Measurements from ENCODE around the gene MYO3B. TPM values are rescaled to one million over a fixed set of nuclear protein-coding genes. Genes with fewer than 3 reads are reported as not detected.

Gene MYO3B
- total and polyA plus RNA-seq, 2 donors (not counting 1 experiment from before 2014, with no cell fraction given): not detected

DNA sequence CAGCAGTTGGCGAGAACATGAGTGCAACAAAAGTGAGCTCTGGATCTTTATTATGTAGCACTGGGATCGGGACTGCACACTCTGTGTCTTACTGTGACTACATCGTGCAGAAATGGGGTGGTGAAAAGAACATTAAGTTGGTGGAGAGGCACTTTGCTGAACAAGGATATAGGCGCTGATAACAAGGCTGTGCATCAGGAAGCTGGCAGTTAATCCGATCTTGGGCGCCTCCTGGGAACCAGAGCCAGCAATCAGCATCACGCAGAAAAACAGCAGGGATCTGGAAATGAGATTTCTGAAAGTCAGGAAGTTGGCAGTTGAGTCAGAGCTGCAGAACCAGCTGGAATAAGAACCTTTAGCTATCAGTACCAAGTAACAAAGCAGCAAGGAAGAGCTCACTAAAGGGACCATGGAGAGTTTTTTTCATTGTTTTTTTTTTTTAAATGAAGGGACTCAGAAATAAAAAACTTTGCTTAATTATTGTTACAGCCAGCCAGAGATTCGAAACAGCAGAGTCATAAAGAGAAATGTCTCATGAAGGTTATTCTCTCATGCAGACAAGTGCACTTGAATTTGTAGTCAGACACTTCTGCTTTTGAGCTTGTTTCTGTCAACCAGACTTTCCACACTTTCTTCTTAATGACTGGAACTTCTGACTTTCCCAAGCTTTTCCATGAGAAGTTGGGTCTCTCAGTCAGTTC is 22.8 kb upstream of the MYO3B start:
- H3K27ac ChIP-seq (ENCODE audit: low read length in 2 of 2): no peak overlapping the region
- Mint-ChIP-seq H3K9me3 (ENCODE audit: insufficient read depth) (no peaks in the 10 kb centered on the region), H3K27ac (no peak overlapping the region), H3K27me3 (no peaks in the 10 kb centered on the region), H3K4me3 (no peak overlapping the region), H3K4me1 (peaks cover 4% of the 10 kb centered on the region)
- H3K4me3 ChIP-seq (ENCODE audit: control extremely low read depth in 1 of 5, extremely low read depth in 1 of 5, insufficient read depth in 1 of 5, low read depth in 2 of 5, low read length in 4 of 5): no peak overlapping the region
- DNase-seq (no peak), ATAC-seq (ENCODE audit: low read depth) (no peak)
- H3K9ac ChIP-seq (ENCODE audit: low read length): no peak overlapping the region
- ChIA-PET CTCF (no interaction called here), POLR2A (no interaction called here)
- H3K36me3 ChIP-seq (replicated peaks in 1 of 2; ENCODE audit: control extremely low read depth in 1 of 2, control insufficient read depth in 1 of 2, extremely low read depth in 1 of 2, insufficient read depth in 2 of 2, low read length in 1 of 2): no peaks in the 10 kb centered on the region
- H3K27me3 ChIP-seq (replicated peaks in 1 of 4; ENCODE audit: control extremely low read depth in 1 of 4, control insufficient read depth in 3 of 4, insufficient read depth in 4 of 4, low read length in 3 of 4): no peaks in the 10 kb centered on the region
- H3K9me3 ChIP-seq (ENCODE audit: control extremely low read depth in 1 of 3, control insufficient read depth in 2 of 3, insufficient read depth in 1 of 3, low read length in 2 of 3): peaks cover 0 to 3% (median 0%) of the 10 kb centered on the region in 3 donors
- intact Hi-C loops (cut with micrococcal nuclease): no loop called here
- H4K20me1 ChIP-seq (ENCODE audit: control insufficient read depth, insufficient read depth, low read length, poor library complexity, severe bottlenecking): no peaks in the 10 kb centered on the region
- no peak overlapping the region for H2AFZ ChIP-seq (ENCODE audit: insufficient read depth, low read depth, low read length, poor library complexity, severe bottlenecking)
- WGBS (ENCODE audit: insufficient coverage): 46% methylated on average over 7 of the region's 8 CpGs
- no peak overlapping the region for H3K4me2 ChIP-seq (replicated peaks; ENCODE audit: low read depth, low read length, poor library complexity, severe bottlenecking)
- TF ChIP-seq CTCF (IDR thresholded peaks at IDR 0.05): no peak
- TF ChIP-seq EZH2 (IDR thresholded peaks at IDR 0.05; ENCODE audit: borderline replicate concordance, insufficient read depth, low read depth, low read length, poor library complexity, severe bottlenecking): no peak
- no peaks in the 10 kb centered on the region for H3K4me1 ChIP-seq (ENCODE audit: control insufficient read depth in 2 of 2, insufficient read depth in 2 of 2, low read length in 2 of 2)
- no peaks in the 10 kb centered on the region for H3K79me2 ChIP-seq (ENCODE audit: control insufficient read depth, insufficient read depth, low read length)

DNA sequence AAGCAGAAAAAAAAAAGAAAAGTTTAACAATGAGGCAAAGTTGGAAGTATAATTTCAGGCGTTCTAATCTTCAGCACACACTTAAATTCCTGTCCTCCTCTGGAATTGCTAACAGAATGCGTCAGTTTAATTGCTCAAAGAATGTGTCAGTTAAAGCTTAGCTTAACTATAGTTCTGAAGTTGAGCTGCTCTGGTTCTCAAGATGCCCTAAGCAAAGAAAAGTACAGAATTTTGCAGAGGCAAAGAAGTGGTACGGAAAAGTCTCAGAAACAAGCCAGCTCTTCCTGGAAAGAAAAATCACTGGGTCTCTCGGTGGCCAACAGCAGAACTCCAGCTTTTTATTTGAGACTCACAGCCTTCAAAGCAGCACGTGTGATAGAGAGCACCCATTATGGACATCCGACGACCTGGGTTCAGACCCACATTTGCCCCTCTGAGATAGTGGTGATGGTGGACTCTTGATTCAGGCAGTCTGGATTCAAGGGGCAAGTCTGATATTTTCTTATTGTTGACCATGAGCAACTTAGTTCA is 22.2 kb upstream of the MYO3B start:
- no peak for ATAC-seq (ENCODE audit: low read depth)
- POLR2A ChIA-PET: no interaction called here
- CTCF ChIA-PET: no interaction called here

More for the DNA sequence above, 22.2 kb upstream of the MYO3B start:
- Histone ChIP-seq H3K9me3 (ENCODE audit: control extremely low read depth in 1 of 3, control insufficient read depth in 2 of 3, insufficient read depth in 1 of 3, low read length in 2 of 3) (peaks cover 0 to 3% (median 0%) of the 10 kb centered on the region in 3 donors), H3K4me2 (replicated peaks; ENCODE audit: low read depth, low read length, poor library complexity, severe bottlenecking) (no peak overlapping the region), H4K20me1 (ENCODE audit: control insufficient read depth, insufficient read depth, low read length, poor library complexity, severe bottlenecking) (no peaks in the 10 kb centered on the region), H3K4me1 (ENCODE audit: control insufficient read depth in 2 of 2, insufficient read depth in 2 of 2, low read length in 2 of 2) (no peaks in the 10 kb centered on the region), H3K27ac (ENCODE audit: low read length in 2 of 2) (no peak overlapping the region), H3K4me3 (ENCODE audit: control extremely low read depth in 1 of 5, extremely low read depth in 1 of 5, insufficient read depth in 1 of 5, low read depth in 2 of 5, low read length in 4 of 5) (no peak overlapping the region), H3K9ac (ENCODE audit: low read length) (no peak overlapping the region), H3K36me3 (replicated peaks in 1 of 2; ENCODE audit: control extremely low read depth in 1 of 2, control insufficient read depth in 1 of 2, extremely low read depth in 1 of 2, insufficient read depth in 2 of 2, low read length in 1 of 2) (no peaks in the 10 kb centered on the region), H2AFZ (ENCODE audit: insufficient read depth, low read depth, low read length, poor library complexity, severe bottlenecking) (no peak overlapping the region), H3K27me3 (replicated peaks in 1 of 4; ENCODE audit: control extremely low read depth in 1 of 4, control insufficient read depth in 3 of 4, insufficient read depth in 4 of 4, low read length in 3 of 4) (no peaks in the 10 kb centered on the region), H3K79me2 (ENCODE audit: control insufficient read depth, insufficient read depth, low read length) (no peaks in the 10 kb centered on the region)
- Mint-ChIP-seq H3K4me3 (no peak overlapping the region), H3K27me3 (no peaks in the 10 kb centered on the region), H3K4me1 (peaks cover 4% of the 10 kb centered on the region), H3K27ac (no peak overlapping the region), H3K9me3 (ENCODE audit: insufficient read depth) (no peaks in the 10 kb centered on the region)
- TF ChIP-seq EZH2 (IDR thresholded peaks at IDR 0.05; ENCODE audit: borderline replicate concordance, insufficient read depth, low read depth, low read length, poor library complexity, severe bottlenecking) (no peak), CTCF (IDR thresholded peaks at IDR 0.05) (no peak)
- 93% methylated on average over 6 of the region's 7 CpGs for whole genome bisulfite sequencing (ENCODE audit: insufficient coverage)
- intact Hi-C loops (cut with micrococcal nuclease): no loop called here
- no peak for DNase-seq

Measured in B cell (primary cell).